Measurements from ENCODE around the gene PDPK1.
"Not testable (repeated sequence)": the region's sequence is repeated elsewhere in the genome, so short reads cannot be mapped to it uniquely, and the experiment has no call there.

The PDPK1 gene

GRCh38 chr16:2587891-2588565 is 50.2 kb downstream of the PDPK1 start:
- DNase-seq (ENCODE audit: low read depth in 2 of 2), result no peak

GRCh38 chr16:2591476-2592240 is 53.8 kb downstream of the PDPK1 start:
- no peak for DNase-seq (ENCODE audit: low read depth in 2 of 2)

- DNase-seq (ENCODE audit: low read depth in 2 of 2), result no peak
Observed at GRCh38 chr16:2592786-2593185, 55.0 kb downstream of the PDPK1 start.

GRCh38 chr16:2595393-2596205 is 57.8 kb downstream of the PDPK1 start:
- DNase-seq (ENCODE audit: low read depth in 2 of 2), result no peak

- DNase-seq (ENCODE audit: low read depth in 2 of 2), result no peak
Observed at GRCh38 chr16:2596747-2597559, 59.1 kb downstream of the PDPK1 start.

GRCh38 chr16:2597560-2597902 is 59.7 kb downstream of the PDPK1 start:
- no peak for DNase-seq (ENCODE audit: low read depth in 2 of 2)

GRCh38 chr16:2598133-2598641 is 60.4 kb downstream of the PDPK1 start:
- DNase-seq (ENCODE audit: low read depth in 2 of 2), result no peak

GRCh38 chr16:2598723-2599122 is 60.9 kb downstream of the PDPK1 start:
- DNase-seq (ENCODE audit: low read depth in 2 of 2), result no peak

- not testable (repeated sequence) for DNase-seq (ENCODE audit: low read depth in 2 of 2)
Observed at GRCh38 chr16:2599165-2599564, 61.3 kb downstream of the PDPK1 start.

GRCh38 chr16:2599785-2600184 is 62.0 kb downstream of the PDPK1 start:
- not testable (repeated sequence) for DNase-seq (ENCODE audit: low read depth in 2 of 2)

GRCh38 chr16:2601301-2602025 is 63.6 kb downstream of the PDPK1 start:
- DNase-seq (ENCODE audit: low read depth in 2 of 2), result not testable (repeated sequence)

GRCh38 chr16:2602175-2602574 is 64.4 kb downstream of the PDPK1 start:
- not testable (repeated sequence) for DNase-seq (ENCODE audit: low read depth in 2 of 2)

- peak; percentile 92 to 93 for DNase-seq (ENCODE audit: low read depth in 2 of 2)
Observed at GRCh38 chr16:2603165-2604015, 65.6 kb downstream of the PDPK1 start.

GRCh38 chr16:2604016-2604369 is 66.2 kb downstream of the PDPK1 start:
- DNase-seq (ENCODE audit: low read depth in 2 of 2), result not testable (repeated sequence)

GRCh38 chr16:2606820-2607219 is 69.0 kb downstream of the PDPK1 start:
- DNase-seq (ENCODE audit: low read depth in 2 of 2), result not testable (repeated sequence)

GRCh38 chr16:2609345-2609744 is 71.5 kb downstream of the PDPK1 start:
- not testable (repeated sequence) for DNase-seq (ENCODE audit: low read depth in 2 of 2)

- DNase-seq (ENCODE audit: low read depth in 2 of 2), result no peak
Observed at GRCh38 chr16:2609827-2610470, 72.1 kb downstream of the PDPK1 start.

GRCh38 chr16:2610781-2611498 is 73.1 kb downstream of the PDPK1 start:
- DNase-seq (ENCODE audit: low read depth in 2 of 2), result no peak

GRCh38 chr16:2611499-2611862 is 73.7 kb downstream of the PDPK1 start:
- DNase-seq (ENCODE audit: low read depth in 2 of 2), result no peak
